Measurements from ENCODE around the gene LBHD1. TPM values are rescaled to one million over a fixed set of nuclear protein-coding genes. Genes with fewer than 3 reads are reported as not detected.

Gene LBHD1
- total and polyA plus RNA-seq, 2 donors (not counting 3 experiments of a cell fraction or from before 2014, with no cell fraction given) = 3.8 to 7.5 TPM

DNA sequence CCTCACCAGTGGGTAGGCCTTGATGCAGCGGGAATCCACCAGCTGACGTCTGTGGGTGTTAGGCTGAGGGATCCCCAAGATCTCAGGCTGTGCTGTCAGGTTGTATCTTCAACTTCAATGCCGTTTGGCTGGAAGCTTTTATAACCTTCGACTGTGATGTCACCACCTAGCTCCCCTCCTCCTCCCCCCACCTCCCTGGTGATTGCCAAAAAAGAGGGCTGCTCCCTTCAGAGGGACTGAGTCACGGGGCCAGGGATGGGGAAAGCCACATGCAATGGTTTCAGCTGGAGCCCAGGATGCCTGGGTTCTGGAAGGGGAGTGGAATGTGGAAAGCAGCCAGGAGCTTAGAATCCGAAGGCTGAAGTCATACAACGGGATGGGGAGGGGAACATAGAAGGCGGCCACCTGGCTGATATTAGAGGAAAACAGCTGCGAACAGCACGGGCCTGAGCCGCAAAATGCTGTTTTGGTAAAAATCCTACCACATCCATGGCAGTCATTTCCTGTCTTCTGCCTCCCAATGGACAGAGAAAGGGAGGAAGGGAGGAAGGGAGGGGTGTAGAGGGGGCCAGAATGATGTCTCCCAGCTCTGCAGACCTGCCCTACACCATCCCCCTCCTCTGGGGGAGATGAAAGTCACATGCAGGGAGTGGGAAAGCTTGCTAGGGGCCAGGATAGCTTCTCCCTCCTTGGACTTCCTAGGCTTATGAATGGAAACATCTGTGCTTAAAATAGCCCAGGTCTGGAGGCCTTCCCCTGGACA, 17.5 kb upstream of the LBHD1 start, which contains the start of gene LRRN4CL:
Gene LRRN4CL (minus strand): TSS at position 110 of the 763 bp plus-strand sequence. CDS start 1,022 bp downstream, outside the sequence.
- TF ChIP-seq JUN (IDR thresholded peaks at IDR 0.05; ENCODE audit: borderline replicate concordance, insufficient read depth, insufficient read length, low read depth) = no peak
- no peak for TF ChIP-seq MYC (IDR thresholded peaks at IDR 0.05; ENCODE audit: low read depth, low read length)
- no peak for TF ChIP-seq CTCF (IDR thresholded peaks at IDR 0.05; ENCODE audit: extremely low read depth in 1 of 2, insufficient read depth in 1 of 2, low read depth in 1 of 2, low read length in 2 of 2)
- TF ChIP-seq POLR2AphosphoS5 (IDR thresholded peaks at IDR 0.05; ENCODE audit: insufficient read depth, low read depth, low read length) = no peak
- TF ChIP-seq POLR2A (IDR thresholded peaks at IDR 0.05; ENCODE audit: low read depth, low read length) = no peak
- no peak for TF ChIP-seq FOS (IDR thresholded peaks at IDR 0.05; ENCODE audit: borderline replicate concordance, insufficient read depth, low read length)
- TF ChIP-seq, protein P1, sequence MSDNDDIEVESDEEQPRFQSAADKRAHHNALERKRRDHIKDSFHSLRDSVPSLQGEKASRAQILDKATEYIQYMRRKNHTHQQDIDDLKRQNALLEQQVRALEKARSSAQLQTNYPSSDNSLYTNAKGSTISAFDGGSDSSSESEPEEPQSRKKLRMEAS (IDR thresholded peaks at IDR 0.05; ENCODE audit: insufficient read depth, insufficient read length) = no peak
- no peak for TF ChIP-seq EZH2 (IDR thresholded peaks at IDR 0.05; ENCODE audit: borderline replicate concordance, low read depth, low read length, severe bottlenecking)
- no peak for TF ChIP-seq GATA2 (IDR thresholded peaks at IDR 0.05; ENCODE audit: insufficient read depth, insufficient read length, low read depth, low read length)
- no peak within 1 kb of the TSS for H3K9ac ChIP-seq (replicated peaks; ENCODE audit: extremely low read depth, insufficient read depth, low read length)
- intact Hi-C loops (cut with micrococcal nuclease) = no loop called here
- no peak within 1 kb of the TSS for H3K27ac ChIP-seq (ENCODE audit: insufficient read depth, low read depth, low read length)
- DNase-seq (ENCODE audit: low read depth, low spot score) (no peak), FAIRE-seq (no peak)
- CTCF ChIA-PET = interaction anchor here (0.6 to 8.0 kb wide), 6 partner anchors 9 to 294 kb away, joined by 3 to 118 read pairs (median 3); partner anchors contain the start of gene GANAB
- no peaks in the 10 kb centered on the region for H3K4me1 ChIP-seq (ENCODE audit: control insufficient read depth, extremely low read depth, insufficient read depth, low read length)
- peaks cover 2 to 10% of the 10 kb centered on the region in 2 experiments for H3K27me3 ChIP-seq (ENCODE audit: control insufficient read depth in 2 of 2, insufficient read depth in 2 of 2, low read length in 2 of 2)
- H3K4me3 ChIP-seq (replicated peaks in 1 of 3; ENCODE audit: insufficient read depth in 1 of 3, low read depth in 1 of 3, low read length in 3 of 3) = no peak within 1 kb of the TSS
- dilution Hi-C loops (cut with MboI; ENCODE audit: extremely low pct_ligation_motif_present, low sequenced_read_pairs) = no loop called here
- no peak within 1 kb of the TSS for H3K4me2 ChIP-seq (ENCODE audit: insufficient read depth, low read length)
- no peaks in the 10 kb centered on the region for H3K9me1 ChIP-seq (replicated peaks; ENCODE audit: control insufficient read depth, extremely low read depth, insufficient read depth, low read length)
- H3K36me3 ChIP-seq (ENCODE audit: control insufficient read depth in 2 of 2, extremely low read depth in 1 of 2, insufficient read depth in 2 of 2, low read length in 2 of 2) = peaks cover 5 to 23% of the 10 kb centered on the region in 2 experiments
- H3K79me2 ChIP-seq (ENCODE audit: control insufficient read depth, insufficient read depth, low read length) = no peaks in the 10 kb centered on the region
- POLR2A ChIA-PET = interaction anchor here (0.7 kb wide), 1 partner anchor 25 kb away, joined by 3 read pairs; the partner anchor contains the start of genes C11orf98 and CSKMT
- peak within 1 kb of the TSS; percentile 50 for H2AFZ ChIP-seq (ENCODE audit: low read depth, low read length)
- BruUV-seq (replicated peaks) = no TSS peak
- H4K20me1 ChIP-seq (replicated peaks; ENCODE audit: control insufficient read depth, extremely low read depth, insufficient read depth, low read length) = no peaks in the 10 kb centered on the region
- no peaks in the 10 kb centered on the region for H3K9me3 ChIP-seq (replicated peaks; ENCODE audit: control insufficient read depth, insufficient read depth, low read length)
